ENCODE measurements around the gene MDM2.

GRCh38 chr12:68812553-68813241 lies 4.7 kb downstream of the MDM2 start:
- TF ChIP-seq NFYB (IDR thresholded peaks at IDR 0.05; ENCODE audit: insufficient read depth, low read depth, low read length) (no peak), YY1 (IDR thresholded peaks at IDR 0.05; ENCODE audit: low read depth, low read length) (no peak)

Data from GM12878 (cell line).